Neuronal stem cell (in vitro differentiated cells): ENCODE results near the gene HMCN1.

Experiments
- DNase-seq: peaks from one replicate; pipeline ENCODE4 v3.0.0-alpha.2; 2013; ENCODE audit warnings: low spot score
- H2AFZ ChIP-seq: one replicate; pipeline ENCODE4 v1.6.1; 2013; ENCODE audit warnings: mild to moderate bottlenecking, low read length, inconsistent platforms
- H2AK5ac ChIP-seq: 2 replicates; pipeline ENCODE4 v1.6.1; 2013; ENCODE audit warnings: low read depth, mild to moderate bottlenecking, inconsistent platforms, low read length, moderate library complexity, mixed read lengths
- H2BK120ac ChIP-seq: 2 replicates; pipeline ENCODE4 v1.6.1; 2013; ENCODE audit warnings: low read depth, mild to moderate bottlenecking, inconsistent platforms, low read length, moderate library complexity, mixed read lengths
- H2BK12ac ChIP-seq: one replicate; pipeline ENCODE4 v1.6.1; 2013; ENCODE audit warnings: low read length, inconsistent platforms
- H2BK15ac ChIP-seq: 2 replicates; pipeline ENCODE4 v1.6.1; 2013; ENCODE audit warnings: mild to moderate bottlenecking, low read length, inconsistent platforms, mixed read lengths
- H2BK5ac ChIP-seq: one replicate; pipeline ENCODE4 v1.6.1; 2013; ENCODE audit warnings: inconsistent platforms, mild to moderate bottlenecking, low read length, moderate library complexity
- H3K14ac ChIP-seq: one replicate; pipeline ENCODE4 v1.6.1; 2013; ENCODE audit warnings: low read length, inconsistent platforms
- H3K18ac ChIP-seq: 2 replicates; pipeline ENCODE4 v1.6.1; 2013; ENCODE audit warnings: low read length, inconsistent platforms
- H3K23ac ChIP-seq: 2 replicates; pipeline ENCODE4 v1.6.1; 2013; ENCODE audit warnings: low read depth, mild to moderate bottlenecking, mixed read lengths, low read length, inconsistent platforms; ENCODE audit not compliant: poor library complexity
- H3K27ac ChIP-seq: replicated peaks from 3 replicates; pipeline ENCODE4 v1.5.1; 2013; ENCODE audit warnings: low read length, inconsistent platforms
- H3K27me3 ChIP-seq, 3 experiments: 2 replicates each; pipeline ENCODE4 v1.6.1; 2013; ENCODE audit warnings: low read length in 3 of 3, mild to moderate bottlenecking in 2 of 3, inconsistent platforms in 1 of 3, low read depth in 1 of 3, mixed read lengths in 1 of 3, moderate library complexity in 1 of 3; ENCODE audit not compliant: control insufficient read depth in 3 of 3, insufficient read depth in 3 of 3
- H3K36me3 ChIP-seq, 2 donors: replicated peaks in 1 of 2; 2 replicates each; pipeline ENCODE4 v1.6.1; 2013; ENCODE audit warnings: low read length in 2 of 2; ENCODE audit not compliant: control insufficient read depth in 2 of 2, insufficient read depth in 2 of 2
- H3K4ac ChIP-seq: 2 replicates; pipeline ENCODE4 v1.6.1; 2013; ENCODE audit warnings: inconsistent platforms, mild to moderate bottlenecking, low read length, moderate library complexity
- H3K4me1 ChIP-seq, 2 donors: 1 replicate in 1 of 2; 2 replicates in 1 of 2; pipeline ENCODE4 v1.6.1; 2013; ENCODE audit warnings: low read length in 2 of 2, low read depth in 1 of 2; ENCODE audit not compliant: control insufficient read depth in 2 of 2, insufficient read depth in 1 of 2
- H3K4me2 ChIP-seq: one replicate; pipeline ENCODE4 v1.6.1; 2013; ENCODE audit warnings: mild to moderate bottlenecking, low read length, inconsistent platforms; ENCODE audit not compliant: insufficient read depth, poor library complexity, severe bottlenecking
- H3K4me3 ChIP-seq, 2 donors: 2 replicates each; pipeline ENCODE4 v1.5.1; 2013; ENCODE audit warnings: low read length in 2 of 2, mild to moderate bottlenecking in 2 of 2, inconsistent platforms in 1 of 2, moderate library complexity in 1 of 2
- H3K79me1 ChIP-seq: one replicate; pipeline ENCODE4 v1.6.1; 2013; ENCODE audit warnings: low read depth, mild to moderate bottlenecking, inconsistent platforms, low read length, moderate library complexity
- H3K9ac ChIP-seq: one replicate; pipeline ENCODE4 v1.6.1; 2013; ENCODE audit warnings: mild to moderate bottlenecking, low read depth, low read length, inconsistent platforms; ENCODE audit not compliant: poor library complexity
- H3K9me3 ChIP-seq, 2 donors: replicated peaks in 1 of 2; 2 replicates each; pipeline versions ENCODE3 to v1.6.1; 2013; ENCODE audit warnings: low read length in 2 of 2, mild to moderate bottlenecking in 2 of 2, inconsistent platforms in 1 of 2, low read depth in 1 of 2, mixed read lengths in 1 of 2, moderate library complexity in 1 of 2; ENCODE audit not compliant: control insufficient read depth in 2 of 2, insufficient read depth in 1 of 2
- H4K8ac ChIP-seq: one replicate; pipeline ENCODE4 v1.6.1; 2013; ENCODE audit warnings: low read depth, mild to moderate bottlenecking, inconsistent platforms, low read length, moderate library complexity
- H4K91ac ChIP-seq: one replicate; pipeline ENCODE4 v1.6.1; 2013; ENCODE audit warnings: low read length, low read depth, mild to moderate bottlenecking, inconsistent platforms; ENCODE audit not compliant: poor library complexity
- WGBS, 2 donors: extraction: QIAGEN DNeasy Blood & Tissue Kit; methylation state at CpG; one replicate each; pipeline ENCODE4 v1.1.7; 2013; ENCODE audit warnings: missing lambda C conversion rate in 2 of 2, mixed read lengths in 1 of 2; ENCODE audit not compliant: insufficient read length in 2 of 2, insufficient replicate concordance in 1 of 2; ENCODE audit errors: extremely low coverage in 2 of 2; 5-methylcytosine and 5-hydroxymethylcytosine counted together

Gene HMCN1

DNA sequence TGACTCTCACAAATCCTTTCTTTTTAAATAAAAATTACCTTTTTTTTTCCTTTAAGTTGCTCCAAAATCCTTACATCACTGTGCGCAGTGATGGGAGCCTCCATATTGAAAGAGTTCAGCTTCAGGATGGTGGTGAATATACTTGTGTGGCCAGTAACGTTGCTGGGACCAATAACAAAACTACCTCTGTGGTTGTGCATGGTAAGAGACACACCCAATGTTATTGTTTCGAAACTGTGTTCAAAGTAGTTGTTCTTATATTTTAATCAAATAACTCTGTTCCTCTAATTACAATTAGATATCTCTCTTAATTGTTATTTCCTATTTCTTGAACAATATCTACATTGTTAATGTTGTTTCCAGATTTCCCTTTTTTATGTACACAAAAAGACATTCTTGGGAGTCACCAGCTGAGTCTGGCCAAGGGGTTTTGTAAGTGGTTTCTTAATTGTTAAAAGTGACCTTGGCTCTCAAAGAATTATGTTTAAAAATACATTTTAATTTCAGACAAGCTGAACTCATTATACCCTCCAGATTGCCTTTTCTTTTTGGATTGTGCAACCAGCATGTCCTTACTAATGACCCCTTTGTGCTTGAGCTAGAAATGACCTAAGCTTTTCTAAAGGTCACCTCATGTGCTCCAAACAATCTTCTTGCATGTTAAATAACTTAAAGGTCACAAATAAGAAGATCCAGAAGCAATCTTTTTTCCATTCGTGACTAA lies 250.1 kb downstream of the HMCN1 start:
- H3K4me2 ChIP-seq = no peak overlapping the region
- no peak overlapping the region for H2BK5ac ChIP-seq
- H3K14ac ChIP-seq = no peak overlapping the region
- H3K27me3 ChIP-seq = no peaks in the 10 kb centered on the region
- no peak overlapping the region for H3K23ac ChIP-seq
- no peak overlapping the region for H3K4ac ChIP-seq
- H3K36me3 ChIP-seq = no peaks in the 10 kb centered on the region
- no peak overlapping the region for H2AFZ ChIP-seq
- H3K27ac ChIP-seq = no peak overlapping the region
- no peak overlapping the region for H4K8ac ChIP-seq
- H3K9me3 ChIP-seq = no peaks in the 10 kb centered on the region
- H3K9ac ChIP-seq = no peak overlapping the region
- no peak for DNase-seq
- H3K4me3 ChIP-seq = no peak overlapping the region
- H3K79me1 ChIP-seq = no peaks in the 10 kb centered on the region
- no peak overlapping the region for H4K91ac ChIP-seq
- no peak overlapping the region for H2BK15ac ChIP-seq
- no peaks in the 10 kb centered on the region for H3K4me1 ChIP-seq
- H2AK5ac ChIP-seq = no peak overlapping the region
- no peak overlapping the region for H3K18ac ChIP-seq
- no peak overlapping the region for H2BK12ac ChIP-seq
- no peak overlapping the region for H2BK120ac ChIP-seq
- WGBS, 2 donors = no CpG with 5 or more reads among the region's 4 CpGs

GRCh38 chr1:185987611-185988321 lies 253.6 kb downstream of the HMCN1 start:
- H2BK12ac ChIP-seq = no peak overlapping the region
- H2BK5ac ChIP-seq = no peak overlapping the region
- H2AFZ ChIP-seq = peak overlapping the region; percentile 6
- no peak overlapping the region for H4K91ac ChIP-seq
- no peak overlapping the region for H2AK5ac ChIP-seq
- no peak overlapping the region for H3K18ac ChIP-seq
- H3K27ac ChIP-seq = no peak overlapping the region
- no peak overlapping the region for H2BK15ac ChIP-seq
- no peak overlapping the region for H3K4ac ChIP-seq
- H2BK120ac ChIP-seq = no peak overlapping the region
- H3K27me3 ChIP-seq = no peaks in the 10 kb centered on the region
- H3K9ac ChIP-seq = no peak overlapping the region
- no peak for DNase-seq
- H4K8ac ChIP-seq = no peak overlapping the region
- no peaks in the 10 kb centered on the region for H3K36me3 ChIP-seq
- no peak overlapping the region for H3K4me3 ChIP-seq
- no peak overlapping the region for H3K4me2 ChIP-seq
- H3K4me1 ChIP-seq = no peaks in the 10 kb centered on the region
- H3K14ac ChIP-seq = no peak overlapping the region
- no peaks in the 10 kb centered on the region for H3K79me1 ChIP-seq
- no CpG with 5 or more reads among the region's 7 CpGs for WGBS, 2 donors
- H3K9me3 ChIP-seq = no peaks in the 10 kb centered on the region
- no peak overlapping the region for H3K23ac ChIP-seq

DNA sequence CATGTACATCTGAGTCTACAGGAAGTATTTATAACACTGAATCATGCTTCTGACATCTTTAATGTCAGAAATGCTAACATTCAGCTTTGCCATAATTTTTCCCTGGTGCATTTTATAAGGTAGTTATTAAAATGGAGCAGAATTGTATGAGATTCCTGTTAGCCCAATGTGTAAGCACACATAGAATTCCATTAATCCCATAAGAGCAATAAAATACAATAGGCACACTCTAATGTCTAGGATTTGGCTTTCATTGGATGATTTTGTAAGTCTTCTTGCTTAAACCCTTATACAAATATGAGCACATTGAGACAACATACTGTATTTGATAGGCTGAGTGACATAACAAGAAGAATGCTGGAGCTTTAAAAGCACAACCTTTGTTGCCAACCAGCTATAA lies 256.4 kb downstream of the HMCN1 start:
- no peaks in the 10 kb centered on the region for H3K79me1 ChIP-seq
- no peak overlapping the region for H3K4me3 ChIP-seq
- no peak overlapping the region for H2BK5ac ChIP-seq
- no peak overlapping the region for H3K23ac ChIP-seq
- H3K27me3 ChIP-seq = no peaks in the 10 kb centered on the region
- H2BK15ac ChIP-seq = no peak overlapping the region
- H4K8ac ChIP-seq = no peak overlapping the region
- no peak overlapping the region for H3K4ac ChIP-seq
- no peak overlapping the region for H3K18ac ChIP-seq
- H3K9ac ChIP-seq = no peak overlapping the region
- no peaks in the 10 kb centered on the region for H3K4me1 ChIP-seq
- H2AK5ac ChIP-seq = no peak overlapping the region
- H3K9me3 ChIP-seq = no peaks in the 10 kb centered on the region
- H3K4me2 ChIP-seq = no peak overlapping the region
- H3K27ac ChIP-seq = no peak overlapping the region
- H4K91ac ChIP-seq = no peak overlapping the region
- no peak for DNase-seq
- H3K14ac ChIP-seq = no peak overlapping the region
- no peak overlapping the region for H2BK12ac ChIP-seq
- no peak overlapping the region for H2BK120ac ChIP-seq
- H2AFZ ChIP-seq = no peak overlapping the region
- no peaks in the 10 kb centered on the region for H3K36me3 ChIP-seq

DNA sequence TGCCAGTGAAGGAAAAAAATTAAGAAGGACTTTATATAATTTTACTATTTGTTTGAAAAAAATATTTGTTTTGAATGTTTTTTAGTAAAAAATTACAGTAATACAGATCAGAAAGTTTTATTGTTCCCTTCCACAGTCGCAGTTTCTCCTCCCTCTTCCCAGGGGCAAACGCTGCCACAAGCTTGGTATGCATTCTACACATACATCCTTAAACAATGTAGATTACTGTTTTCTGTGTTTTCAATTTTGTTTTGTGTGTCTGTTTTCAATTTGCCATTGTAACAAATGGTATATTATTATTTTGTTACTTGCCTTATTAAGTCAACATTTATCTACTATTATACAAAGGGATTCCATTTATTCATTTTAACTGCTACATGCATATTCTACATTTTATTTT lies 257.1 kb downstream of the HMCN1 start:
- Histone ChIP-seq H3K27me3 (no peaks in the 10 kb centered on the region), H3K14ac (no peak overlapping the region), H4K91ac (no peak overlapping the region), H3K4me3 (no peak overlapping the region), H3K79me1 (no peaks in the 10 kb centered on the region), H2AK5ac (no peak overlapping the region), H3K18ac (no peak overlapping the region), H3K4me2 (no peak overlapping the region), H2BK15ac (no peak overlapping the region), H3K27ac (no peak overlapping the region), H2AFZ (no peak overlapping the region), H2BK12ac (no peak overlapping the region), H3K9ac (no peak overlapping the region), H2BK120ac (no peak overlapping the region), H4K8ac (no peak overlapping the region), H2BK5ac (no peak overlapping the region), H3K4ac (no peak overlapping the region), H3K9me3 (no peaks in the 10 kb centered on the region), H3K23ac (no peak overlapping the region), H3K36me3 (no peaks in the 10 kb centered on the region), H3K4me1 (no peaks in the 10 kb centered on the region)
- DNase-seq = no peak
- no CpG with 5 or more reads among the region's 2 CpGs for WGBS, 2 donors
